Coronary artery (tissue), 2 donors: ENCODE measurements around the gene HPSE2.

ENCODE experiments used
- DNase-seq: peaks from one replicate; pipeline ENCODE4 v3.0.0-alpha.2; 2017; ENCODE audit warnings: low spot score
- H3K27ac ChIP-seq, 2 donors: fragments of 200-600 bp; sonication (generic); one replicate each; pipeline ENCODE4 v1.5.1; 2016 to 2019
- H3K4me3 ChIP-seq: fragments of 200-600 bp; sonication (generic); 2 replicates; pipeline ENCODE4 v1.5.1; 2016; ENCODE audit warnings: mild to moderate bottlenecking, moderate library complexity
- CTCF ChIP-seq: fragments of 200-600 bp; sonication (generic); IDR thresholded peaks from one replicate; pipeline ENCODE4 v1.5.1; 2019; ENCODE audit warnings: antibody characterized with exemption

HPSE2 gene

DNA sequence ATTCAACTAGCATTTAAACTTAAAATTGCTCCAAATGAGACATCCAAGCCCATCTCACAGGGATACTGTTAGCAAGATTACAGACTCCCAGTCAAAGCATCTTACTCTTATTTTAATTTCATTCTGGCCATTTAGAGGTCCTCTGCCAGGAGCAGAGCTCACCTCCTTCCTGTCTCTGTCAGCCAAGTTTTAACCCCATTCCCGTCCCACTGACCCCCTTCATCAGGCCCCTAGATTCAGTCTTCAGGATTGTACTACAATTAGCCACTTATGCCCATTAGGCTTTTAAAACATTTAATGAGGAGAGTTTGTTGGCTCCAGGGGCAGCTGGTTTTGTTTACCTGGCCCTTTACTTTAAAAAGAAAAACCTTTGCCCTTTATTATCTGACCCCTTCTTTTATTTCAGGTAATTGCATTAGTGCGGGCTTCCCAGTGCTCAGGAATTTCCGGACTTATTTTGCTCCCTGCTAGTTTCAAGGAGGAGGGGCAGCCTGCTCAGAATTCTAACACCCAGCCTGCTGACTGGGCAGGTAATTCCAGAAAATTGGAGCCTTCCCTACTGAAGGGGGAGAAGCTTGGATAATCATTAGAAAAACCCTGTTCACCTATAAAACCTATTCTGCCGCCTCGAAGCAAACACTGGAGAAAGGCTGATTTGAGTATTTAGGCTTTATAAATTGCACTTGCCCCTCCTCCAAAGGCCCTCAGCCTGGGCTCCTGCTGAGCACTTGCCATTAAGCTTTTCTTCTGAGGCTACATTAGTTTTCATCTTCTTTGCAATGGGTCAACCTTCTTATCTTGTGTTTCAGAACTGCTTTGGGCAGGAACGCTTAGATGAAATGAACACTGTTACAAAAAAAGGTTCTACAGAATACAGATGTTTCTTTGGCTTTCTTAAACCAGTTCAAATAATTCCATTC is 588.4 kb downstream of the HPSE2 start:
- no peak for DNase-seq
- no peak overlapping the region for H3K4me3 ChIP-seq

GRCh38 chr10:98644466-98644865 is 591.2 kb downstream of the HPSE2 start:
- Histone ChIP-seq H3K27ac (no peak overlapping the region), H3K4me3 (no peak overlapping the region)
- no peak for TF ChIP-seq CTCF
- DNase-seq, result no peak

More for the DNA sequence above, 588.4 kb downstream of the HPSE2 start:
- no peak overlapping the region for H3K27ac ChIP-seq
- TF ChIP-seq CTCF, result no peak

DNA sequence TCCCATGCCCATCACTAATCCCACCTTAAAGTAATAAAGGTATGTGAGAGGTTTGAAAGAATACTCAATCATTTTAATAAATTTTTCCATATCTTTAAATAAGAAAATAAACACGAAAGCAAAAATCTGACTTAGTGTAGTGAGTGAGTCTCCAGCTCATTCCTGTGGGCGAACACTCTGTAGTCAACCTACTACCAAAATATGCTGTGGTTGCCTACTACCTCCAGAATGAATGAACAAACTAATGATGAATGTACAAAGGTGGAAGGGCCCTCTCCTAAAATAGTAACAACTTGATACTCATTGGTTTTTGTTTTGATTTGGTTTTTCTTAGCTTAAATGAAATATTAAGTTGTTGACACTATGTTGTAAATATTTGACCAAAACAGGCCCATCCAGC is 593.4 kb downstream of the HPSE2 start:
- TF ChIP-seq CTCF, result no peak
- Histone ChIP-seq H3K27ac (no peak overlapping the region), H3K4me3 (no peak overlapping the region)
- no peak for DNase-seq

GRCh38 chr10:98638920-98639319 is 596.7 kb downstream of the HPSE2 start:
- no peak overlapping the region for H3K4me3 ChIP-seq
- H3K27ac ChIP-seq, result no peak overlapping the region
- no peak for DNase-seq
- TF ChIP-seq CTCF, result no peak

DNA sequence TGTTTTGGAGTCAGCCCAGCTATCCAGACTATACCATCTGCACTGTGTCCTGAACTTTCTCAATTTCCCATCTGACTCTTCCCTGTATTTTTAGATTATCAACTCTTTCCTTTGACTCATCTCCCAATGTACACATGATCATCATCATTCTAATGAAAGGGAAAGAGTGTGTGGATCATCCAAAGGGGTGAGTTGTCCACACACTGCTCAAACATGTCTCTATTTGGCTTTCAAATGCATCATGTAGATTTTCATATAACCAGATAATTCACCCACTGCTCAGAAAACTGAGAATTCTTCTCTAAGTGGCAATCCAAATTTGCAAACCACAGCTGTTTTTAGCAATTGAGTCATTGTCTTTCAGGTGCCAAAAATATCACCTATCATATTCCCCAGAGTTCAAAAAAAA is 598.7 kb downstream of the HPSE2 start:
- DNase-seq, result no peak
- H3K27ac ChIP-seq, result no peak overlapping the region
- TF ChIP-seq CTCF, result no peak

DNA sequence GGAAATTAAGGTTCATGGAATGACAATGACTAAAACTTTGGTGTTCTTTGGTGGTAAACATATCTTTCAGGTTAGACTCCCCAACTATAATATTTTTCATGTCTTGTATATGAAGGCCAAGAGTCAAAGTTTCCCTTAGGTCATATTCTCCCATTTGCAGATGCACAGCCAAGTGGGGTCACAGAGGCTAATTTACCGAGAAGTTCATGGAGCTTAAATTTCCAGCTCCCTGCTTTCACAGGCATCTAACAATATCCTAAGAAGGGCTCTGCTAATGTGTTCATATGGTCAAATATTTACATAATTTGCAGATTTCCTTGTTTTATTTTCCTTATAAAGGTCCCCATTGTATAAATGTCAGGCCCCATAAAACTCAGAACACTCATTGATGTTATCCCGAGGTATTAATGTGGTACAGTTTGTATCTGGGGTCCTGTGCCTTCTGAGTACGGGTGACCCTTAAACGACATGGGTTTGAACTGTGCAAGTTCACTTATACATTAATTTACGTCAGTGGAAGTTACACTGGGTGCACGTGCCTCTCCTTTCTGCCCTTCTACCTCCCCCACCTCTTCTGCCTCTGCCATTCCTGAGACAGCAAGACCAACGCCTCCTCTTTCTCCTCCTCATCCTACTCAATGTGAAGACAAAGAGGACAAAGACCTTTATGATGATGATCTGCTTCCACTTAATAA is 603.0 kb downstream of the HPSE2 start:
- H3K4me3 ChIP-seq, result no peak overlapping the region
- DNase-seq, result no peak
- no peak overlapping the region for H3K27ac ChIP-seq
- no peak for TF ChIP-seq CTCF

More for the DNA sequence above, 598.7 kb downstream of the HPSE2 start:
- no peak overlapping the region for H3K4me3 ChIP-seq
